Neural cell (in vitro differentiated cells): ENCODE measurements around the gene SV2C.

Experiments
- EP300 ChIP-seq: fragments of 450-650 bp; conservative IDR thresholded peaks from 2 replicates; pipeline ENCODE4 v1.6.1; 2014; ENCODE audit warnings: antibody characterized with exemption, mild to moderate bottlenecking, moderate library complexity; ENCODE audit not compliant: poor library complexity, severe bottlenecking
- TAF1 ChIP-seq: IDR thresholded peaks from 2 replicates; pipeline ENCODE4 v1.6.1; 2012; ENCODE audit warnings: low read depth

DNA sequence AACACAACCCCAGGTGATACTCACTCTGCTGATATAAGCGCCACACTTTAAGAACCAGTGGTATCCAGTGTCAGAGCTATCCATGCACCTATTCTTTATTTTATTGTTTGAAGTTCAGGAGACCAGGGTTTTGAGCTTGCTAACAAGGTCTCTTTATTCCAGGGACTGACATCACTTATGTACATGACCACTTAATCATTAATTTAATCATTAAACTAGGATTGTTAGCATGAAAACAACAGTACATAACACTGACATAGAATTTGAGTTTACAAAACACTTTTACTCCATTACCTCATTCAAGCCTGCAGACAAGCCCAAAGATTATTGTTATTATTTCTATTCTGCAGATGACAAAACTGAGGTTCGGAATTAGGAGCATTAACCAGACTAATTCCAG, 168.5 kb downstream of the SV2C start:
- TF ChIP-seq TAF1 (no peak), EP300 (no peak)
